HG02938 (cell line): ENCODE results near the gene FXYD3.

Experiments used
- ATAC-seq: cut with Tn5 transposase; IDR thresholded peaks from one replicate; pipeline ENCODE4 v1.9.1; 2021; ENCODE audit warnings: mild to moderate bottlenecking, moderate library complexity; ENCODE audit not compliant: unreplicated experiment

Gene FXYD3

DNA sequence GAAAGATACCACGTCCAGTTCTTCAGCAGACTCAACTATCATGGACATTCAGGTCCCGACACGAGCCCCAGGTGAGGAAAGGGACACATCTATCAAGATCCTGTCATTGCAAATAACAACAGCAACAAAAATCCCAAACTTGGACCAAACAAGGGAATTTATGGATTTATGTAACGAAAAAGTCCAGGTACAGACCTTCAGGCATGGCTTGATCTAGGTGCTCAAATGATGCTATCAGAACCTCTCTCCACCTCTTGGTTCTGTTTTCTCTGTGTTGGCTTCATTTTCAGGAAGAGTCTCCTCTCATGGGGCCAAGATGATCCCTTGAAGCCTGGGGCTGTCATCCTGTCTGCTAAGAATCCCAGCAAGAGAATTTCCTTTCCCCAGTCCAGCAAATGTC, 41.8 kb downstream of the FXYD3 start:
- ATAC-seq: no peak

DNA sequence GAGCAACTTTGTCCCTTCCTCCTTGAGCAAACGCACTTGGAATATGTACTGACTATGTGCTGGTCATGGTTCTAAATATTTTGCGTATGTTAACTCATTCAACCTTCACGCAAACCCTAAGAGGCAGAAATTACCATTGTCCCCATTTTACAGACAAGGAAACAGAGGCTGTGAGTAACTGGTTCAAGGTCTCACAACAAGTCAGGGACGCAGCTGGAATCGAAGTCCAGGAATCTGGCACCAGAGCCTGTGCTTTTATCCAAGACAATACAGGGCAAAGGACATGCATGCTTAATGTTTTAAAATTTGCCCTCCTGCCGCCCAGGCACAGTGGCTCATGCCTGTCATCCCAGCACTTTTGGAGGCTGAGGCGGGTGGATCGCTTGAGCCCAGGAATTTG, 44.0 kb downstream of the FXYD3 start:
- no peak for ATAC-seq

DNA sequence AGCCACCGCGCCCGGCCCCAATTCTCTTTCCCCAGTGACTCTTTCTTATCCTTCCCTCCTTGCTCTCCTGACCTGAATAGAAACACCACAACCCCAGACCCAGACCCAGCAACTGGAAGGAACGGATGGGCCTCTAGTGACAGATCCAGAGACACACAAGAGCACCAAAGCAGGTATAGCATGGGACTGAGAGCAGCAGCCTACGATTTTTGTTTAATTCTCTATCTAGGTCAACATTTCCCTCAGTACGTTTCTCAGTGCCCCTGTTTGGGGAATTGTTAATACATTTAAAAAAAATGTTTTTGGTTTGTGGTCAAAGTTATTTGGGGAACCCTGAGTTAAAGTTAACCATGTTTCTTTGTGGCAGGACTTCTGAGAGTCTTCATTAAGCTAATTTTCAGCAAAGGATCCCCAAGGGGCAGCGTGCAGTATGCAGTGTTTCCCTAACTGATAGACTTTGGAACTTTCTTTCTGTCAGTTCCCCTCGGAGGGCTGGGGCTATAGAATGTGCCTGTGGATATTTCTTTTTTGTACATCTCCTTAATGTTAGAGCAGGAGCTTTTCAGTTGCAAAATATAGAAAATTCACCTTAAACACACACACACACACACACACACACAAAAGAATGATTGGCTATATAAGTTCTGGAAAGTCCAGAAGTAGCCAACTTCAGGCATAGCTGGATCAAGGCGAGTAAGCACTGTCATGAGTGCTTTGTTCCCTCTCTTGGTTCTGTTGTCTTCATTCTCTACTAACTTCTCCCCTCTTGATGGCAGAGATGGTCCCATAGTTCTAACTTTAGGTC, 45.2 kb downstream of the FXYD3 start:
- ATAC-seq: no peak

GRCh38 chr19:35161434-35161743, 45.8 kb downstream of the FXYD3 start:
- no peak for ATAC-seq

- no peak for ATAC-seq
Observed at GRCh38 chr19:35162471-35163326, 47.1 kb downstream of the FXYD3 start.

DNA sequence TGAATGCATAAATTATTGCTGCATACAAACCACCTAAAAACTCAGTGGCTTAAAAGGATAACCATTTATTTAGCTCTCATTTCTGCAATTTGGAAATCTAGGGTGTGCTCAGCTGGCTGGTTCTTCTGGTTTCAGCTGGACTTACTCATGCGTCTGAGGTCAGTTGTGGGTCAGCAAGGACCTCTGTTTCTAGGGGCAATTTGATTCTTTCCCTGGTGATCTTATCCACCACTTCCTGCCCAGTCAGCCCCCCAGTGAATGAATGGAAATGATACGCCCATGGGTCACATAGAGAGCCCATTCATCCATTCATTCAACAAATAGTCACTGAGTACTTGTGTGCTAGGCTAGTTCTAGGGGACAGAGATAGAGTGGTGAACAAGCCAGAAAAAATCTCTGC, 48.8 kb downstream of the FXYD3 start:
- ATAC-seq: no peak

GRCh38 chr19:35165200-35166058, 49.8 kb downstream of the FXYD3 start:
- ATAC-seq: no peak

GRCh38 chr19:35166100-35167063, 50.8 kb downstream of the FXYD3 start:
- ATAC-seq: no peak

- ATAC-seq: no peak
Observed at GRCh38 chr19:35167251-35168119, 51.9 kb downstream of the FXYD3 start.

GRCh38 chr19:35168196-35168595, 52.6 kb downstream of the FXYD3 start:
- no peak for ATAC-seq

GRCh38 chr19:35169221-35169995, 53.8 kb downstream of the FXYD3 start:
- no peak for ATAC-seq

DNA sequence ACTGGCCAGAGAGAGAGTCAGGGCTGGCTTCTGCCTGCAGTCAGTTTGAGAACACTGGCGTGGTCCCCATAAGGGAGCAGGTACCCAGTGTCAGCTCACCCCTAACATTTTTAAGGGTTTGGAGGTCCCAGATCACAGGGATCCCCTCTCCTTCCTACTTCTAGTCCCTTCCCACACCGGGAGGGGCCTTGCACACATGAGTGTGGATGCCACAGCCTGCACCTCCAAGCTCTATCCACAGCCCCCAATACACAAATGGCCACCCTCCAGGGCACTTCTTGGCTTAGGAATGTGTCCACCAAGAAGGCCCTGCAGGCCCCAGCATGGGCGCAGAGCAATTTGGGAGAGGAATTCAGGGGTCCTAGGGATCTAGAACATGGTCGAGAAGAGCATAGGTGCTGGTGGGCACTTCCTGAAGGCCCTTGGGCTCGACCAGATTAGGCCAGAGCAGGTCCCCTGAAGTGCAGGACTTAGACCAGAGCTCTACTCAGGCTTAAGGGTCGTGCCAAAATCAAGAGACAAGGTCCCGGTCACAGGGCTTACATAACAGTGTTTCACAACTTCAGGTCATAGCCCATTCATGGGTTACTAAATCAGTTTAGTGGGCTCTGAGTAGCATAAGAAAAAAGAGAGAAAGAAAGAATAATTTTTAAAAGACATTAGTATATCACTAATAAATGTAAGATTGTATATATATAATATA, 54.9 kb downstream of the FXYD3 start:
- no peak for ATAC-seq

DNA sequence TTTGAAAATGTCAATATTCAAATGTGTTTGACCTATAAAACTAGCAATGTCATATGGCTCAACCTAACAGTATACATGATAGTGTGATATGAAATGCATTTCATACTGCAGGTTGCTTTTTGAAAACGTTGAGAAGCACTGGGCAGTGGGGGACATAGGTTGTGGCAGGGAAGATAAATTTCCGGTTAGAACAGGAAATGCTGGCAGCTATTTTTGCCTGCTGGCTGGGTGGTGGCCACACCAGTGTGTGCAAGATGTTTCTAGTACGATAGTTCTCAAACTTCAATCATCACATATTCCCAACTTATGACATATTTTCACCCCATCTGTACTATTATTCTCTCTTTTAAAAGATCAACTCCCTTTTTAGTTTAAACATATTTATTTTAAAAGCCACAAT, 56.1 kb downstream of the FXYD3 start:
- ATAC-seq: no peak
